BE2C (cell line): ENCODE results near the gene ESRRB.

Source experiments
- DNase-seq: peaks from one replicate; pipeline ENCODE4 v3.0.0-alpha.2; 2020
- H3K27me3 ChIP-seq: fragments of 250-450 bp; sonication (Bioruptor Pico); 2 replicates; pipeline ENCODE4 v1.5.1; 2020; ENCODE audit warnings: mild to moderate bottlenecking
- H3K36me3 ChIP-seq: fragments of 250-450 bp; sonication (Bioruptor Pico); 2 replicates; pipeline ENCODE4 v1.5.1; 2020; ENCODE audit warnings: mild to moderate bottlenecking
- H3K4me1 ChIP-seq: fragments of 250-450 bp; sonication (Bioruptor Pico); 2 replicates; pipeline ENCODE4 v1.5.1; 2020
- H3K4me3 ChIP-seq: 2 replicates; pipeline ENCODE4 v1.5.1; 2011; ENCODE audit warnings: low read depth, low read length
- H3K9me3 ChIP-seq: fragments of 250-450 bp; sonication (Bioruptor Pico); 2 replicates; pipeline ENCODE4 v1.5.1; 2020
- CTCF ChIP-seq: IDR thresholded peaks from 2 replicates; pipeline ENCODE4 v1.5.1; 2012; ENCODE audit warnings: mild to moderate bottlenecking, low read depth, low read length

Gene ESRRB

GRCh38 chr14:76419399-76419798, 43.5 kb downstream of the ESRRB start:
- no peaks in the 10 kb centered on the region for H3K27me3 ChIP-seq
- no peaks in the 10 kb centered on the region for H3K36me3 ChIP-seq
- no peaks in the 10 kb centered on the region for H3K4me1 ChIP-seq
- no peak overlapping the region for H3K4me3 ChIP-seq
- no peak for DNase-seq
- H3K9me3 ChIP-seq = no peaks in the 10 kb centered on the region
- TF ChIP-seq CTCF = no peak

- no peaks in the 10 kb centered on the region for H3K27me3 ChIP-seq
- no peaks in the 10 kb centered on the region for H3K4me1 ChIP-seq
- no peaks in the 10 kb centered on the region for H3K36me3 ChIP-seq
- H3K9me3 ChIP-seq = no peaks in the 10 kb centered on the region
- no peak overlapping the region for H3K4me3 ChIP-seq
- no peak for DNase-seq
- TF ChIP-seq CTCF = no peak
Measured at GRCh38 chr14:76420827-76421226, 44.9 kb downstream of the ESRRB start.

- H3K4me1 ChIP-seq = no peaks in the 10 kb centered on the region
- H3K36me3 ChIP-seq = no peaks in the 10 kb centered on the region
- no peak overlapping the region for H3K4me3 ChIP-seq
- no peaks in the 10 kb centered on the region for H3K9me3 ChIP-seq
- no peak for TF ChIP-seq CTCF
- DNase-seq = no peak
- H3K27me3 ChIP-seq = no peaks in the 10 kb centered on the region
Measured at GRCh38 chr14:76421662-76422061, 45.7 kb downstream of the ESRRB start.

GRCh38 chr14:76422662-76423061, 46.7 kb downstream of the ESRRB start:
- no peak for DNase-seq
- no peaks in the 10 kb centered on the region for H3K9me3 ChIP-seq
- TF ChIP-seq CTCF = no peak

GRCh38 chr14:76423534-76423933, 47.6 kb downstream of the ESRRB start:
- DNase-seq = no peak
- peaks cover 9% of the 10 kb centered on the region for H3K4me1 ChIP-seq
- no peak for TF ChIP-seq CTCF
- no peaks in the 10 kb centered on the region for H3K36me3 ChIP-seq
- H3K9me3 ChIP-seq = no peaks in the 10 kb centered on the region
- H3K27me3 ChIP-seq = no peaks in the 10 kb centered on the region
- no peak overlapping the region for H3K4me3 ChIP-seq

More at GRCh38 chr14:76422662-76423061, 46.7 kb downstream of the ESRRB start:
- Histone ChIP-seq H3K27me3 (no peaks in the 10 kb centered on the region), H3K4me1 (peaks cover 1% of the 10 kb centered on the region), H3K36me3 (no peaks in the 10 kb centered on the region), H3K4me3 (no peak overlapping the region)

- H3K36me3 ChIP-seq = no peaks in the 10 kb centered on the region
- H3K4me1 ChIP-seq = peaks cover 15% of the 10 kb centered on the region
- DNase-seq = no peak
- 0 out of 2 replicates have a peak, but pooled peaks have one; percentile 4 for TF ChIP-seq CTCF
- no peak overlapping the region for H3K4me3 ChIP-seq
- H3K9me3 ChIP-seq = no peaks in the 10 kb centered on the region
- H3K27me3 ChIP-seq = no peaks in the 10 kb centered on the region
Measured at GRCh38 chr14:76424359-76424758, 48.4 kb downstream of the ESRRB start.
